Body of pancreas (tissue), 4 donors: ENCODE data around the gene CACNA1S.

Experiments used
- CTCF ChIP-seq, 7 experiments: fragments of 450-650 bp in 4 of 7; fragments of 200-600 bp in 3 of 7; sonication (generic) in 3 of 7; IDR thresholded peaks; one replicate each; pipeline ENCODE4 v1.5.1; 2016 to 2019; ENCODE audit warnings: antibody characterized with exemption in 7 of 7
- POLR2A ChIP-seq, 3 donors: fragments of 450-650 bp; IDR thresholded peaks; one replicate each; pipeline ENCODE4 v1.6.1; 2016; ENCODE audit warnings: antibody characterized with exemption in 3 of 3, mild to moderate bottlenecking in 2 of 3

GRCh38 chr1:201072922-201073321 is 39.3 kb downstream of the CACNA1S start:
- TF ChIP-seq CTCF (IDR thresholded peaks at IDR 0.05) (no peak), POLR2A (IDR thresholded peaks at IDR 0.05) (no peak)
